ENCODE results near the gene MCOLN2. TPM values are rescaled to one million over a fixed set of nuclear protein-coding genes. Genes with fewer than 3 reads are reported as not detected.

Gene MCOLN2
- total RNA-seq, 1 donor from 2014 or later = 1.6 TPM

- Histone ChIP-seq H3K36me3 (ENCODE audit: insufficient read depth, low read length) (no peaks in the 10 kb centered on the region), H4K20me1 (ENCODE audit: insufficient read depth, low read length) (no peaks in the 10 kb centered on the region)
- H3K27me3 Mint-ChIP-seq (ENCODE audit: low read depth, unreplicated experiment) = peaks cover 4% of the 10 kb centered on the region
Measured at GRCh38 chr1:84969489-84970250, 27.2 kb downstream of the MCOLN2 start.

GRCh38 chr1:84968865-84969264 lies 28.0 kb downstream of the MCOLN2 start:
- H3K27ac ChIP-seq (ENCODE audit: low read depth, low read length) = no peak overlapping the region
- Mint-ChIP-seq H3K4me1 (ENCODE audit: low read depth, unreplicated experiment) (no peaks in the 10 kb centered on the region), H3K4me3 (ENCODE audit: unreplicated experiment) (no peak overlapping the region), H3K36me3 (ENCODE audit: low read depth, unreplicated experiment) (no peaks in the 10 kb centered on the region), H3K27ac (ENCODE audit: unreplicated experiment) (no peak overlapping the region), H3K27me3 (ENCODE audit: low read depth, unreplicated experiment) (peaks cover 4% of the 10 kb centered on the region), H3K9me3 (ENCODE audit: unreplicated experiment) (no peaks in the 10 kb centered on the region)
- no peak overlapping the region for H2AFZ ChIP-seq (ENCODE audit: low read depth, low read length)
- H3K4me2 ChIP-seq (ENCODE audit: low read length) = no peak overlapping the region
- H3K36me3 ChIP-seq (ENCODE audit: insufficient read depth, low read length) = no peaks in the 10 kb centered on the region
- no peaks in the 10 kb centered on the region for H3K27me3 ChIP-seq (ENCODE audit: insufficient read depth, low read length)
- no peaks in the 10 kb centered on the region for H4K20me1 ChIP-seq (ENCODE audit: insufficient read depth, low read length)
- FAIRE-seq (no peak), DNase-seq (ENCODE audit: low read depth) (no peak)
- no peak overlapping the region for H3K9ac ChIP-seq (ENCODE audit: low read length)
- no peaks in the 10 kb centered on the region for H3K4me1 ChIP-seq (ENCODE audit: insufficient read depth, low read length)
- no peaks in the 10 kb centered on the region for H3K79me2 ChIP-seq (ENCODE audit: insufficient read depth, low read length)
- TF ChIP-seq EZH2 (IDR thresholded peaks at IDR 0.05; ENCODE audit: insufficient read depth, low read length) (no peak), CTCF (IDR thresholded peaks at IDR 0.05; ENCODE audit: insufficient read depth, low read depth, low read length) (no peak)
- no peak overlapping the region for H3K4me3 ChIP-seq (ENCODE audit: insufficient read depth, low read depth, low read length)
- no peaks in the 10 kb centered on the region for H3K9me3 ChIP-seq (ENCODE audit: insufficient read depth, low read depth, low read length)

More at GRCh38 chr1:84969489-84970250, 27.2 kb downstream of the MCOLN2 start:
- Histone ChIP-seq H3K9me3 (ENCODE audit: insufficient read depth, low read depth, low read length) (no peaks in the 10 kb centered on the region), H2AFZ (ENCODE audit: low read depth, low read length) (no peak overlapping the region), H3K27ac (ENCODE audit: low read depth, low read length) (no peak overlapping the region), H3K79me2 (ENCODE audit: insufficient read depth, low read length) (no peaks in the 10 kb centered on the region), H3K4me1 (ENCODE audit: insufficient read depth, low read length) (no peaks in the 10 kb centered on the region), H3K27me3 (ENCODE audit: insufficient read depth, low read length) (no peaks in the 10 kb centered on the region), H3K4me2 (ENCODE audit: low read length) (no peak overlapping the region), H3K9ac (ENCODE audit: low read length) (no peak overlapping the region), H3K4me3 (ENCODE audit: insufficient read depth, low read depth, low read length) (no peak overlapping the region)
- Mint-ChIP-seq H3K27ac (ENCODE audit: unreplicated experiment) (no peak overlapping the region), H3K4me3 (ENCODE audit: unreplicated experiment) (no peak overlapping the region), H3K9me3 (ENCODE audit: unreplicated experiment) (no peaks in the 10 kb centered on the region), H3K4me1 (ENCODE audit: low read depth, unreplicated experiment) (no peaks in the 10 kb centered on the region), H3K36me3 (ENCODE audit: low read depth, unreplicated experiment) (no peaks in the 10 kb centered on the region)
- TF ChIP-seq EZH2 (IDR thresholded peaks at IDR 0.05; ENCODE audit: insufficient read depth, low read length) (no peak), CTCF (IDR thresholded peaks at IDR 0.05; ENCODE audit: insufficient read depth, low read depth, low read length) (no peak)
- DNase-seq (ENCODE audit: low read depth) = no peak
- FAIRE-seq = no peak

GRCh38 chr1:84968101-84968500 lies 28.8 kb downstream of the MCOLN2 start:
- FAIRE-seq = no peak
- no peaks in the 10 kb centered on the region for H3K36me3 ChIP-seq (ENCODE audit: insufficient read depth, low read length)
- H3K9me3 Mint-ChIP-seq (ENCODE audit: unreplicated experiment) = no peaks in the 10 kb centered on the region
- TF ChIP-seq CTCF (IDR thresholded peaks at IDR 0.05; ENCODE audit: insufficient read depth, low read depth, low read length) = no peak
- no peak for TF ChIP-seq EZH2 (IDR thresholded peaks at IDR 0.05; ENCODE audit: insufficient read depth, low read length)
- no peak overlapping the region for H3K4me2 ChIP-seq (ENCODE audit: low read length)
- no peak overlapping the region for H3K9ac ChIP-seq (ENCODE audit: low read length)
- no peaks in the 10 kb centered on the region for H3K36me3 Mint-ChIP-seq (ENCODE audit: low read depth, unreplicated experiment)
- H2AFZ ChIP-seq (ENCODE audit: low read depth, low read length) = no peak overlapping the region
- H3K4me3 Mint-ChIP-seq (ENCODE audit: unreplicated experiment) = no peak overlapping the region
- DNase-seq (ENCODE audit: low read depth) = no peak
- no peaks in the 10 kb centered on the region for H3K9me3 ChIP-seq (ENCODE audit: insufficient read depth, low read depth, low read length)
- H3K27me3 ChIP-seq (ENCODE audit: insufficient read depth, low read length) = no peaks in the 10 kb centered on the region
- H3K4me3 ChIP-seq (ENCODE audit: insufficient read depth, low read depth, low read length) = no peak overlapping the region
- H4K20me1 ChIP-seq (ENCODE audit: insufficient read depth, low read length) = no peaks in the 10 kb centered on the region
- no peaks in the 10 kb centered on the region for H3K4me1 Mint-ChIP-seq (ENCODE audit: low read depth, unreplicated experiment)
- no peaks in the 10 kb centered on the region for H3K79me2 ChIP-seq (ENCODE audit: insufficient read depth, low read length)
- H3K27me3 Mint-ChIP-seq (ENCODE audit: low read depth, unreplicated experiment) = peaks cover 4% of the 10 kb centered on the region
- H3K27ac ChIP-seq (ENCODE audit: low read depth, low read length) = no peak overlapping the region
- H3K27ac Mint-ChIP-seq (ENCODE audit: unreplicated experiment) = no peak overlapping the region
- no peaks in the 10 kb centered on the region for H3K4me1 ChIP-seq (ENCODE audit: insufficient read depth, low read length)

Data from astrocyte (in vitro differentiated cells and primary cell).